A375 (cell line): ENCODE measurements around the gene MON1A. TPM values are rescaled to one million over a fixed set of nuclear protein-coding genes. Genes with fewer than 3 reads are reported as not detected.

Source experiments
- small RNA-seq: library from RNA; depleted of rRNA; stranded (forward); fragments of <200 nt; gene quantifications from one replicate; pipeline ENCODE3, GENCODE V24; 2014
- total RNA-seq: library from RNA; depleted of rRNA; stranded (reverse); fragments of >200 nt; shearing (Covaris generic); gene quantifications from 2 replicates; pipeline ENCODE4 v1.2.3, GENCODE V29; 2014; rRNA removed

The MON1A gene
- 12.3 and 16.0 TPM in 2 replicates for total RNA-seq

GRCh38 chr3:49929291-49930167 is at the start of gene MON1A:
MON1A (minus strand) TSS chr3:49929811; CDS start chr3:49913346, 16,465 bp downstream.

DNA sequence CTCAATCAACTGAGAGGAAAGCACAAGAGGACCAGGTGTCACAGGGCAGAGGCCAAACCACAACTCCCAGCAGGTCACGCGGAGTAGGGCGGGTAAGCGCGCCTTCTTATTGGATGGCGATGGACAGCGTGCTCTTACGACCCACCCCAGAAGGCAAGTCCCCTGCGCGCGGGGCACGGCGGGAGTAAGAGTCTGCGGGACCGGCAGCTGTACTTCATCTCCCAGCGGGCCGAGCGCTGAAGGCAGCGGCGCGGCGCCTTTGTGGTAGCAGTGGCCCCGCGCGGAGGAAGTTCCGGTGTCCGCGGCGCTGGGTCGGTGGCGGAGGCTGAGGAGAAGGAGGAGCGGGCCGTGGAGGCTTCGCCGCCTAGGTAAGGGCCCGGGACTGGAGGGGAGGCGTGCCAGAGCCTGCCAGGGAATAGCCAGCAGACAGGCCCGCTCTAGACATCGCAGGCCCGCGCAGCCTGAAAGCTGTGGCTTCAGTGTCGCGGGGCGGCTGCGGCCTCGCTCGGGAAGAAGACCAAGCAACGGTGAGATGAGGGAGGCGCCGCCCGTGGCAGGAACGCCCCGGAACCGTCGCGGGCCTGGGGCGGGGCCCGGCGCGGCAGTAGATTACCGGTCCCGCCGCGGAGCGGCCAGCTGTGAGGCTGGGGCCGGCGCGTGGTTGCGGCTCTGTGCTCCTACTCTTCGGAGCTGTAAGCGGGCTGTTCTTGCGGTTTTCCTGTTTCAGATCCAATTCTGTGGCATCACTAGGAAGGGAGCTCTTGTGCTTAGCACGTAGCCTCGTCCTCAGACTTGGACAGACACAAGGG is 10.5 kb upstream of the MON1A start, which contains the start of gene RBM6:
Gene RBM6 (plus strand): TSS at position 293 of the 809 bp plus-strand sequence. CDS start 22,492 bp downstream, outside the sequence.

GRCh38 chr3:49903451-49904424 is 25.9 kb downstream of the MON1A start, which contains the start of gene MST1R:
MST1R (minus strand) TSS chr3:49903873; CDS start chr3:49903609, 264 bp downstream.

GRCh38 chr3:49869525-49870126 is 60.0 kb downstream of the MON1A start, which contains the start of gene CAMKV:
CAMKV (minus strand) TSS chr3:49869906; CDS start chr3:49862388, 7,518 bp downstream.

Small RNAs within 50 kb of the gene (small RNA-seq; reads per million reads assigned to genes)
- not detected for gene RN7SL217P

Other genes starting within 250 kb of the MON1A start
- 7.4 and 8.0 TPM in 2 replicates for gene MST1, start 240.3 kb downstream of the MON1A start, total RNA-seq
- gene RNF123, start 240.3 kb downstream of the MON1A start, total RNA-seq: 31.3 and 47.1 TPM in 2 replicates
- 4.3 and 4.4 TPM in 2 replicates for gene AMIGO3, start 210.1 kb downstream of the MON1A start, total RNA-seq
- 33.8 and 36.5 TPM in 2 replicates for gene GMPPB, start 205.9 kb downstream of the MON1A start, total RNA-seq
- 32.7 and 36.0 TPM in 2 replicates for gene IP6K1, start 143.3 kb downstream of the MON1A start, total RNA-seq
- gene CDHR4, start 129.9 kb downstream of the MON1A start, total RNA-seq: 0.11 and 0.26 TPM in 2 replicates
- 0.68 and 1.7 TPM in 2 replicates for gene INKA1, start 126.5 kb downstream of the MON1A start, total RNA-seq
- gene UBA7, start 115.9 kb downstream of the MON1A start, total RNA-seq: 8.3 and 8.9 TPM in 2 replicates
- 11.6 and 16.4 TPM in 2 replicates for gene TRAIP, start 73.2 kb downstream of the MON1A start, total RNA-seq
- gene CAMKV, start 59.9 kb downstream of the MON1A start, total RNA-seq: not detected in 2 replicates
- gene MST1R, start 25.9 kb downstream of the MON1A start, total RNA-seq: 1.3 and 1.4 TPM in 2 replicates
- 59.4 and 79.9 TPM in 2 replicates for gene RBM6, start 10.3 kb upstream of the MON1A start, total RNA-seq
- 144 and 173 TPM in 2 replicates for gene RBM5, start 159.1 kb upstream of the MON1A start, total RNA-seq
- gene SEMA3F, start 225.5 kb upstream of the MON1A start, total RNA-seq: 10.4 and 17.0 TPM in 2 replicates